Activated naive CD8-positive, alpha-beta T cell (primary cell): Measurements from ENCODE around the gene LDLRAD4.

ENCODE experiments used
- H3K27ac Mint-ChIP-seq: one replicate; pipeline ENCODE4 v1.8.0; 2021; ENCODE audit warnings: mixed read lengths
- H3K27me3 Mint-ChIP-seq: one replicate; pipeline ENCODE4 v1.8.0; 2021; ENCODE audit warnings: mixed read lengths
- H3K36me3 Mint-ChIP-seq: one replicate; pipeline ENCODE4 v1.8.0; 2021; ENCODE audit warnings: mixed read lengths
- H3K4me1 Mint-ChIP-seq: one replicate; pipeline ENCODE4 v1.8.0; 2021; ENCODE audit warnings: low read depth, mixed read lengths
- H3K4me3 Mint-ChIP-seq: one replicate; pipeline ENCODE4 v1.8.0; 2021; ENCODE audit warnings: mild to moderate bottlenecking, mixed read lengths
- H3K9me3 Mint-ChIP-seq: one replicate; pipeline ENCODE4 v1.8.0; 2021; ENCODE audit warnings: low read depth, mixed read lengths

LDLRAD4 gene

GRCh38 chr18:13216711-13217465, 1.7 kb upstream of the LDLRAD4 start:
- Mint-ChIP-seq H3K27ac (peak overlapping the region; percentile 91), H3K9me3 (no peaks in the 10 kb centered on the region), H3K4me1 (peaks cover 35% of the 10 kb centered on the region), H3K36me3 (no peaks in the 10 kb centered on the region), H3K4me3 (peak overlapping the region; percentile 88), H3K27me3 (peaks cover 6% of the 10 kb centered on the region)

- Mint-ChIP-seq H3K4me3 (peak overlapping the region; percentile 23), H3K4me1 (peaks cover 38% of the 10 kb centered on the region), H3K27me3 (peaks cover 6% of the 10 kb centered on the region), H3K9me3 (no peaks in the 10 kb centered on the region), H3K36me3 (peaks cover under 1% of the 10 kb centered on the region), H3K27ac (no peak overlapping the region)
Observed at GRCh38 chr18:13217466-13217961, 1.0 kb upstream of the LDLRAD4 start.

DNA sequence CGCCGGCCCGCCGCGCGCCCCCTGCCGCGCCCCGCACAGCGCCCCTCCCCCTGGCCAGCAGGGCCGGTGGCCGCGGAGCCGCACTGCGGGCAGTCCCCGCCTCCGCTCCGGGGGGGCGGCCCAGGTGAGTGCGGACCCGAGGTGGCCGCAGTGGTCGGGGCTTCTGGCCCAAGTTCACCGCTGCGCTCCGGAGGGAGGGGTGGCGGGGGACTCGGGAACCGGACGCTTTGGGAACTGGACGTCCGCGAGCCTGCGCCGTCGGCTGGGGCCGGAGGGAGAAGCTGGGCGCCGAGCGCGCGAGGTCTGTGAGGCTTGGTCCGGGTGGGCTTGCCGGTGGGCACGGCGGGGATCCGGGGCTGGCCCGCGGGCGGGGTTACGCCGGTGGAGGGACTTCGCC, 591 bp upstream of the LDLRAD4 start:
- Mint-ChIP-seq H3K9me3 (no peaks in the 10 kb centered on the region), H3K36me3 (peaks cover 3% of the 10 kb centered on the region), H3K4me1 (peaks cover 43% of the 10 kb centered on the region), H3K27ac (no peak overlapping the region), H3K4me3 (peak overlapping the region; percentile 54), H3K27me3 (peaks cover 2% of the 10 kb centered on the region)

DNA sequence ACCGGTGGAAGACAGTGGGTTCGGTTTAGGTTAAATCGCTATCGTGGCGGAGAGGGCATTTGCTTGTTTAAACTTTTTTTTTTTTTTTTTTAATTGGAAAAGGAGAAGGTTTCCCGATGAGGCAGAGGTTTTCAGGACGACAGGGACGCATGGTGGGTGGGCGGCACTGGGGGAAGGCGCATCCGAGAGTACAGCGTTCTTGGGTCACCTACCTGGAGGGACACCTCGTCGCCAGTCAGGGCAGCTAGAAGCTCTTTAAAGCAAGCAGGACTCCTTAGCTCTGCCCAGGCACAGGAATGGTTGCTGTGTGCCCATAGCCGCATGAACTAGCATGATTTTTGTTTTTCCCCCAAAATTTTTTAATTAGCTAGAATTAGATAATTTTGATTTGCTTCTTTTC, 437 bp downstream of the LDLRAD4 start:
- Mint-ChIP-seq H3K36me3 (peaks cover 3% of the 10 kb centered on the region), H3K27me3 (peaks cover 2% of the 10 kb centered on the region), H3K27ac (peak overlapping the region; percentile 65), H3K4me3 (peak overlapping the region; percentile 81), H3K9me3 (no peaks in the 10 kb centered on the region), H3K4me1 (peaks cover 46% of the 10 kb centered on the region)

DNA sequence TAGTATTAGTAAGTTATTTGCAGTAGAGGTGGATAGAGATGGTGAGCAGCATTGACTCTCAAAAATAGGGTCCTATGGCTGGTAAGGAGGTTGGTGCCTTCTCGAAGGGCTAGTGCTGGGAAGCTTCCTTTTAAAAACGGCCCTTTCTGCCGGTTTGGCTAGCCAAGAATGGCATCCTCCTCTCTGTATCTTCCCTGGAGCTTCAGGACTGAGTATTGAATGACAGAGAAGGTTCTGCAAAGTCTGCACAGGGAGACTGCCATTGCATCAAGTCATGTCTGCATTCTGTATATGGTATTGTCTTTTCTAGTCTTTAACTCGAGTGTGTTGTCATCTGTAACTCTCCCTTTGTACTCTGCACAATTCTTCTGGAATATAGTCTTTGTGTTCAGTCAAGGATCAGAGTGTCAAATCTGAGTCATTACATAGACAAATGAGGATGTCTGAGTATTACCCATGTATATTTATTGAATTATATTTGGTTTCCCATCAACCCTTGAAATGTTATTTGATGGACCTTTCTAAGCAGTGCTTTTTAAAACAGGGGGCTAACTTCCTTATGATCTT, 1.1 kb downstream of the LDLRAD4 start:
- Mint-ChIP-seq H3K27me3 (peaks cover 2% of the 10 kb centered on the region), H3K4me3 (peak overlapping the region; percentile 81), H3K36me3 (peaks cover 3% of the 10 kb centered on the region), H3K9me3 (no peaks in the 10 kb centered on the region), H3K27ac (peak overlapping the region; percentile 65), H3K4me1 (peaks cover 46% of the 10 kb centered on the region)

DNA sequence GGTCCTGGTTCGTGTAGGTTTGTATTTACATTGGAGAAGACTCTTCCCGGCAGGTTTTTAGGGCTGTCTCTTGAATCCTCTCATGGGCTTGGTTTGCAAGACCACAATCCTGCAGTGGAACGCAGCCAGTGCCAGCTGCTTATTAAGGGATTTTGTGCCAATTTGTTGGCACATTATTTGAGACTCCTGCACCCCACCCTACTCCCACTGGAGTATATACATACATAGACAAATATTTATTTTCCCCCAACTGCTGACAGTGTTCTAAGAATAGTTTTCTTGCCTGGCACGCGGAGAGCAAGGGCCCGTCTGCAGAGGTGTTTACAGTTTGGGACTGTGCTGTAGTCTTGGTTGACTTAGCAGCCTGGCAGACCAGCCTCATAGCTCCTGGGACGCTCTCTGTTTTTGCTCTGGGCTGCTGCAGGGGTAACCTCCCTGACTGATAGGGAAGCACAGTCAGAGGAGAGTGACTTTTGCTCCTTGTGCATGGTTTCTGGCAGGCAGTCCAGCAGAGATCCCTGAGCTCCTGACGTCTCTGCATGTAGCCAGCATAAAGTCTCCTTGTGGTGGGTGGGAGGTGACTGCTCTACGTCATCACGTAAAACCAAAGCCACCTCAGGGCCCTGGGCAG, 1.9 kb downstream of the LDLRAD4 start:
- H3K4me1 Mint-ChIP-seq = peaks cover 46% of the 10 kb centered on the region
- H3K27ac Mint-ChIP-seq = peak overlapping the region; percentile 18
- H3K27me3 Mint-ChIP-seq = no peaks in the 10 kb centered on the region
- peaks cover 5% of the 10 kb centered on the region for H3K36me3 Mint-ChIP-seq
- peak overlapping the region; percentile 81 for H3K4me3 Mint-ChIP-seq
- H3K9me3 Mint-ChIP-seq = no peaks in the 10 kb centered on the region

DNA sequence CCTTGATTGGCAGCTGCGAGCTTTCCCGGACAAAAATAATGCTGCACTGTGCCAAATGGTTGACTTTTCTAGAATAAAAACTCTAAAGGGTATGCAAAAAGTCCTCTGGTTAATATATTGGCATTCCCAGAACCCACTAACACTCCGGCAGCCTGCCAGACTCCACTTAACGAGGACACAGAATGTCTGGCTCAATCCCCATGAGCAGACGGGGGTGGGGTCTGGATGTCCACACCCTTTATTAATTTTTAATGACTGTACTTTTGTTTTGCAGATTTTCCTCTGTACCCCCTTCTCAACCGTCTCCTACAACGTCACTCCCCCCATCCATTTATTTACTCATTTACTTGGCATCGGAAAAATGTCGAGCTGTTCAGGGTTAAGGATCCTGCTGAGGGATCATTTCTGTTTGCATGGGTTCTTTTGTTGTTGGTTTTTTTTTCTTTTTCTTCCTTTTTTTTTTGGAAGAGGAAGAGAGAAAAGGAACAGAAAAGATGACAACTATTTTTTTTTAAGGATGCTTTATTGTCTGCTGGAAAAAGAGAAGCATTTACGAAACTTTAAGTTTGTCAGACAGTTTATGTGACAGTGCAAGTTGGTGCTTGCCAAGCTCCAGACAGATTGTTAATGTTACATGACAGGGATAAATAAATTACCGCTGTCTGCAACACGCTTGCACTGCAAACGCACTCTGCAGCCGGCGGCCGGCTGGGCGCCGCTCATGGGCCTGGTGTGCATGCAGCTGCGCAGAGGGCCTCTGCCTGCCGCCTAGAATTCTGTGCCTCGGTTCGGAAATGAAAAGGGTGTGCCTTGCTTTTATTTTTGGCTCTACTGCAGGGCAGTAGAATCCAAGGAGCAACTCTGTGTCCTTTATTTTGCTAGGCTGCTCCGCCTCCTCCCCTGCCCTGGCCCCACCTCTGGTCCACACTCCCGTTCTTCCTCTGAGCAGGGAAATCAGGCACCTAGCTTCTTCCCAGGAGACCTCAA, 3.6 kb downstream of the LDLRAD4 start:
- no peaks in the 10 kb centered on the region for H3K27me3 Mint-ChIP-seq
- no peak overlapping the region for H3K4me3 Mint-ChIP-seq
- H3K4me1 Mint-ChIP-seq = peaks cover 39% of the 10 kb centered on the region
- H3K36me3 Mint-ChIP-seq = peaks cover 5% of the 10 kb centered on the region
- peak overlapping the region; percentile 76 for H3K27ac Mint-ChIP-seq
- H3K9me3 Mint-ChIP-seq = no peaks in the 10 kb centered on the region

- peaks cover 39% of the 10 kb centered on the region for H3K4me1 Mint-ChIP-seq
- H3K27ac Mint-ChIP-seq = peak overlapping the region; percentile 76
- peaks cover 5% of the 10 kb centered on the region for H3K36me3 Mint-ChIP-seq
- no peaks in the 10 kb centered on the region for H3K27me3 Mint-ChIP-seq
- H3K4me3 Mint-ChIP-seq = no peak overlapping the region
- no peaks in the 10 kb centered on the region for H3K9me3 Mint-ChIP-seq
Observed at GRCh38 chr18:13222856-13223281, 4.3 kb downstream of the LDLRAD4 start.

GRCh38 chr18:13223311-13224143, 5.0 kb downstream of the LDLRAD4 start:
- Mint-ChIP-seq H3K27ac (no peak overlapping the region), H3K36me3 (peaks cover 5% of the 10 kb centered on the region), H3K27me3 (no peaks in the 10 kb centered on the region), H3K4me1 (peaks cover 39% of the 10 kb centered on the region), H3K9me3 (no peaks in the 10 kb centered on the region), H3K4me3 (no peak overlapping the region)

- Mint-ChIP-seq H3K9me3 (no peaks in the 10 kb centered on the region), H3K4me3 (no peak overlapping the region), H3K36me3 (peaks cover 5% of the 10 kb centered on the region), H3K27me3 (no peaks in the 10 kb centered on the region), H3K27ac (no peak overlapping the region), H3K4me1 (peaks cover 30% of the 10 kb centered on the region)
Observed at GRCh38 chr18:13225261-13225660, 6.7 kb downstream of the LDLRAD4 start.

DNA sequence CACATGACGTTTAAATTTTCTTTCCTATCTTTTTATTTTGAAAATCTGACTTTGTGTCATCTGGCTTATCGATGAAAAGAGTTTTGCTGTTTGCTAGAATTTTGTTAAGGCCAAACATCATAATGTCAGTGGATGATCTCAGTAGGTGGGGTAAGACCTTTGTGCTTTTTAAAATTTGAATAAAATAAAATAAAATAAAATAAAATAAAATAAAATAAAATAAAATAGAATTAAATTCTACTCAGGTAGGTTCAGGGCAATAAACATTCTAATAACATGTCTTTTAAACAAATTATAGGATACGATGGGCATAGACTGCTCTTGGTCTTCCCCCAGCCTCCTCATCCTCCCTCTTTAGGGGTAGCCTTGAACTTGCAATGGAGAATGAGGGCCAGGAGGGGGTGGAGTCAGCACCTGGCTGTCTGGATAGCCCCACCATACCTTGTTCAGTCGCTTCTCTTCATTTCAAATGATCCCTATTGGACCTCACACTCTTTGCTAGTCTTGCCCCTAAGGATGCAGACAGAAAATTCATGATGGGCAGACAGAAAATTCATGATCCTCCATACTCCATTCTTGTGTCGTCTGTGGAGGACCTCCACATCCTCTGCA, 8.1 kb downstream of the LDLRAD4 start:
- no peaks in the 10 kb centered on the region for H3K9me3 Mint-ChIP-seq
- H3K27ac Mint-ChIP-seq = no peak overlapping the region
- peaks cover 5% of the 10 kb centered on the region for H3K36me3 Mint-ChIP-seq
- H3K4me1 Mint-ChIP-seq = peaks cover 18% of the 10 kb centered on the region
- no peaks in the 10 kb centered on the region for H3K27me3 Mint-ChIP-seq
- H3K4me3 Mint-ChIP-seq = no peak overlapping the region

- H3K27me3 Mint-ChIP-seq = no peaks in the 10 kb centered on the region
- H3K4me3 Mint-ChIP-seq = no peak overlapping the region
- peaks cover 11% of the 10 kb centered on the region for H3K4me1 Mint-ChIP-seq
- peaks cover 2% of the 10 kb centered on the region for H3K36me3 Mint-ChIP-seq
- H3K9me3 Mint-ChIP-seq = no peaks in the 10 kb centered on the region
- no peak overlapping the region for H3K27ac Mint-ChIP-seq
Observed at GRCh38 chr18:13227910-13228309, 9.3 kb downstream of the LDLRAD4 start.

- H3K4me1 Mint-ChIP-seq = peaks cover 8% of the 10 kb centered on the region
- H3K36me3 Mint-ChIP-seq = peaks cover 2% of the 10 kb centered on the region
- no peak overlapping the region for H3K27ac Mint-ChIP-seq
- H3K9me3 Mint-ChIP-seq = no peaks in the 10 kb centered on the region
- no peak overlapping the region for H3K4me3 Mint-ChIP-seq
- H3K27me3 Mint-ChIP-seq = no peaks in the 10 kb centered on the region
Observed at GRCh38 chr18:13229001-13229671, 10.6 kb downstream of the LDLRAD4 start.
